Measurements from ENCODE around the gene MAPRE2. TPM values are rescaled to one million over a fixed set of nuclear protein-coding genes. Genes with fewer than 3 reads are reported as not detected.

The MAPRE2 gene
- total RNA-seq, 1 experiment from 2014 or later, result 29.4 TPM

DNA sequence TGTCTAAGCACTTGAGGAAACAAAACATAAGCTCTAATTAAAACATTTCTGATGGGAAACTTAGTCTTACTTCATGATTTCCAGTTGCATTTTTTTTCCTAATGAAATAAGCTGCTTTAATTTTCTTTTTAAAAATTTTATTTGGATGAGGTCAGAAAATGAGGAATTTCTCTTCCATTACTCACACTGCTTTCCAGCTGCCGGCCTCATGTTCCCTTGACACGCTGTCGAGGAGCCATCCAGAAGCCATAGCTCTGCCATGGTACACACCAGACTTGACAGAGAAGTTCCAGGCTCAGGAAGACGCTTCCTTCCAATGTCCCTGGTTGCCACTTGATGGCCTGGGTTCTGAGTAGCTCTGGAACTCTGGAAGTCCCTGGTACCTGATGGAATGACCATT, 12.1 kb upstream of the MAPRE2 start:
- H3K79me2 ChIP-seq (ENCODE audit: insufficient read depth, low read length), result no peaks in the 10 kb centered on the region
- H3K4ac ChIP-seq (ENCODE audit: low read depth, low read length), result no peak overlapping the region
- Mint-ChIP-seq H3K9me3 (no peaks in the 10 kb centered on the region), H3K4me3 (no peak overlapping the region), H3K36me3 (ENCODE audit: insufficient read depth in 1 of 3, low read depth in 3 of 3) (no peaks in the 10 kb centered on the region), H3K27ac (no peak overlapping the region), H3K27me3 (ENCODE audit: low read depth) (no peaks in the 10 kb centered on the region; the same call in 1 of the 2 replicates), H3K4me1 (peaks cover 13% of the 10 kb centered on the region in 2 experiments)
- no peaks in the 10 kb centered on the region for H4K20me1 ChIP-seq (ENCODE audit: control insufficient read depth, insufficient read depth, insufficient read length)
- no peaks in the 10 kb centered on the region for H3K23me2 ChIP-seq (ENCODE audit: insufficient read length, low read depth, low read length, poor library complexity, severe bottlenecking)
- H4K8ac ChIP-seq (replicated peaks; ENCODE audit: insufficient read length, low read depth, low read length), result no peak overlapping the region
- no CpG with 5 or more reads among the region's 4 CpGs for WGBS (ENCODE audit: extremely low coverage, insufficient read length, low lambda C conversion rate)
- H3K9ac ChIP-seq (ENCODE audit: extremely low read depth, insufficient read length, low read length), result no peak overlapping the region
- no peaks in the 10 kb centered on the region for H3K27me3 ChIP-seq (ENCODE audit: insufficient read depth, low read length)
- no peaks in the 10 kb centered on the region; the same call in 1 of the 2 replicates for H3K4me1 ChIP-seq (ENCODE audit: insufficient read depth, low read length)
- no peak overlapping the region for H3K56ac ChIP-seq (ENCODE audit: insufficient read length, low read depth, low read length)
- no peak overlapping the region for H4K91ac ChIP-seq (ENCODE audit: insufficient read length, low read depth, low read length)
- H2BK5ac ChIP-seq (ENCODE audit: insufficient read length, low read length), result no peak overlapping the region
- no peak overlapping the region for H3K23ac ChIP-seq (ENCODE audit: insufficient read length, low read depth, low read length)
- TF ChIP-seq, protein P1, sequence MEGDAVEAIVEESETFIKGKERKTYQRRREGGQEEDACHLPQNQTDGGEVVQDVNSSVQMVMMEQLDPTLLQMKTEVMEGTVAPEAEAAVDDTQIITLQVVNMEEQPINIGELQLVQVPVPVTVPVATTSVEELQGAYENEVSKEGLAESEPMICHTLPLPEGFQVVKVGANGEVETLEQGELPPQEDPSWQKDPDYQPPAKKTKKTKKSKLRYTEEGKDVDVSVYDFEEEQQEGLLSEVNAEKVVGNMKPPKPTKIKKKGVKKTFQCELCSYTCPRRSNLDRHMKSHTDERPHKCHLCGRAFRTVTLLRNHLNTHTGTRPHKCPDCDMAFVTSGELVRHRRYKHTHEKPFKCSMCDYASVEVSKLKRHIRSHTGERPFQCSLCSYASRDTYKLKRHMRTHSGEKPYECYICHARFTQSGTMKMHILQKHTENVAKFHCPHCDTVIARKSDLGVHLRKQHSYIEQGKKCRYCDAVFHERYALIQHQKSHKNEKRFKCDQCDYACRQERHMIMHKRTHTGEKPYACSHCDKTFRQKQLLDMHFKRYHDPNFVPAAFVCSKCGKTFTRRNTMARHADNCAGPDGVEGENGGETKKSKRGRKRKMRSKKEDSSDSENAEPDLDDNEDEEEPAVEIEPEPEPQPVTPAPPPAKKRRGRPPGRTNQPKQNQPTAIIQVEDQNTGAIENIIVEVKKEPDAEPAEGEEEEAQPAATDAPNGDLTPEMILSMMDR (conservative IDR thresholded peaks at IDR 0.05), result no peak
- no peak overlapping the region for H2BK20ac ChIP-seq (ENCODE audit: low read depth, low read length, poor library complexity, severe bottlenecking)
- no peak overlapping the region for H4K5ac ChIP-seq (ENCODE audit: insufficient read length, low read depth, low read length)
- H3K14ac ChIP-seq (ENCODE audit: insufficient read depth, low read length), result no peak overlapping the region
- no peak overlapping the region for H2BK15ac ChIP-seq (ENCODE audit: low read depth, low read length)
- H2BK120ac ChIP-seq (ENCODE audit: low read depth, low read length, poor library complexity, severe bottlenecking), result no peak overlapping the region
- no peaks in the 10 kb centered on the region for H3K9me3 ChIP-seq (ENCODE audit: control insufficient read depth, low read depth, low read length)
- no peak overlapping the region for H3K18ac ChIP-seq (ENCODE audit: insufficient read length, low read depth, low read length)
- no peak overlapping the region for H3K4me2 ChIP-seq (ENCODE audit: insufficient read depth, insufficient read length, low read length)
- no peak for DNase-seq
- H2AK5ac ChIP-seq (ENCODE audit: insufficient read length, low read length), result no peak overlapping the region
- no peak overlapping the region for H2BK12ac ChIP-seq (ENCODE audit: insufficient read length, low read depth, low read length)
- no peak overlapping the region for H2AFZ ChIP-seq (ENCODE audit: low read length)
- H3T11ph ChIP-seq (ENCODE audit: low read length), result no peak overlapping the region
- no peaks in the 10 kb centered on the region for H3K79me1 ChIP-seq (ENCODE audit: insufficient read depth, low read depth, low read length, poor library complexity, severe bottlenecking)
- H3K27ac ChIP-seq (ENCODE audit: insufficient read length, low read depth, low read length), result no peak overlapping the region

All from H9 (cell line).